ENCODE data around the gene FRZB. TPM values are rescaled to one million over a fixed set of nuclear protein-coding genes. Genes with fewer than 3 reads are reported as not detected.
"Not testable (repeated sequence)": the region's sequence is repeated elsewhere in the genome, so short reads cannot be mapped to it uniquely, and the experiment has no call there.

Gene FRZB
- total RNA-seq, 1 donor from 2014 or later: 46.5 TPM

DNA sequence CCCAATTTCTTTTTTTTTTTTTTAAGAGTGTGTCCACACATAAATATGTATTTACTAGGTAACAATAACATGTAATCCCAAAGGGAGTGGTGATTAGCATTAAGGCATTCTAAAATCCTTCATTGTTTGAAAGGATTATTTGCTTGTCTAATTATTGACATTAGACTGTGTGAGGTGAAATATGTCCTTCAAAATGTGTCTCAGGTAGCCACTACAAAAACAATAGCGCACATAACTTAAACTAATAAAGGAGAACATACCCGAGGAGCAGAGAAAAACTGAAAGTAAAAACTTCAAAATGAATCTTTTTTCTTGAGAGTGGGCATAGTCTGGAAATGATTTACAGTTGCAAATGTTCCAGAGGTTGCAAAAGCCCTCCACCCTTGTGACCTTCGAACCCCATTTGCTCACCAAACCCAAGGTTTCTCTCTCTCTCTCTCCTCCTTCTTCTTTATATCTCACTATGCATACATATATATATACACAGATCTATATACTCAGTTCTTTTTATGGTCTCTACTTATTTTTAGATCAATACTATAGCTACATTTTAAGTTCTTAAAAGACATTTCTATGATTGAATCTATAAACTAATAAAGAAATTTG is 24.4 kb upstream of the FRZB start:
- DNase-seq (ENCODE audit: low spot score): no peak

DNA sequence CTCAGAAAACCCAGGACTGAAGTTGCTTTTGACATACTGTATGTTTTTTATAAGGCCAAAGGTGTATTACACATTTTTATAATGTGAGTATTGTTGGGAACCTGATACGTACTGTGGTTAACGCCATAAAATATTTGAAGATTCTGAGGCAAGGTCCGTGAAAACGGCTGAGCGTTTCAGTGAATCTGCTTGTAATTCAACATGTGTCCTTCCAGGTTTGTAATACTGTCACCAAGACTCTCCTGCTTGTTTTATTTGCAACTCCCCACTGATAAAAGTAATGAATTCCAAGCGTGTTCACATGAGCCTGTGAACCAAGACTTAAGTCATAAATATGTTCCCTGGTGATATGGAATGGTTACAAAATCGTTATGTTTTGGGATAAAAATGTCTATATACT is 23.9 kb upstream of the FRZB start:
- no peak for DNase-seq (ENCODE audit: low spot score)

DNA sequence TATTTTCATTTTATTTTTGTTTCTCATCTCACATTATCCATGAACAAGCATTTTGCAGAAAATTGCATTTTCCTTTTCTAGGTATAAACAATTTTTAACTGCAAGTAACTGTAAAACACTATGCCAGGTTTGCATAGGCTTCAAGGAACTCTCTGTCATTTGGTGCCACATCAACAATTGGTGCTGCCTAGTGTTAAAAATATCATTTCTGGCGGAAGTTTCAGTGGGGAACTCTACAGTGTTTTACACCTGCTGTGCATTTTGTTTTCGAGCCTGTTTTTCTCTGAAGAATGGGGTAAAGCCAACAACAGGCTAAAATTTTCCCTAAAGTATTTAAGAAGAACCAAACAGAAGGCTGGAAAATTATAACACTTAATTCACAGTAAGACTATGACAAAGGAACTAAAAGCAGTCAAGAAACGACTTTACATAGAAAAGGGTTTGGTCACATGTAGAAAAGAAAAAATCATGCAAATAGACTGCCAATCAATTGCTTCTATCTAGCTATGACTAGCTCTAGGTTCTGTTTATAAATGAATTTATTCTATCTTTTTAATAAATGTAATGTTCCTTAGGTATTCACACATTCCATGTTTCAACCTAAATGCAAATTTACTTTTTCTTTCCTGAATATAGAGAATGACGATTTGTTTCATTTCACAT is 21.4 kb upstream of the FRZB start:
- no peak for DNase-seq (ENCODE audit: low spot score)

DNA sequence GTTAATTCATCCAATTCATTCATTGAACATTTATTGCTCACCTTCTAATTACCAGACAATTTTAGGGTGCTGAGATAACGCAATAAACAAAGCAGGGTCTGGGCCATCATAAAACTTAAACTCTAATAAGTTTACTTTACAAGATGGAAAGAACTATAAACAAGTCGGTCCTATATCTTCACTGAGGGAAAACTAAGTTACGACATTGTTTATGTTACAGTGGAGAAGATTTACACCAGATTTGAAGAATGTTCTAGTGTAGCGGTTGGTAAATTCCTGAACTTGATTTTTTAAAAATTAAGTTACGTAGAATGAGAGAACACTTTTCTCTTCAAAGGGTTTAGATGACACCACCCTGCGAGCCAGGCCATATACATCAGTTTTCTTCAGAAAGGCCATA is 20.7 kb upstream of the FRZB start:
- DNase-seq (ENCODE audit: low spot score): no peak

DNA sequence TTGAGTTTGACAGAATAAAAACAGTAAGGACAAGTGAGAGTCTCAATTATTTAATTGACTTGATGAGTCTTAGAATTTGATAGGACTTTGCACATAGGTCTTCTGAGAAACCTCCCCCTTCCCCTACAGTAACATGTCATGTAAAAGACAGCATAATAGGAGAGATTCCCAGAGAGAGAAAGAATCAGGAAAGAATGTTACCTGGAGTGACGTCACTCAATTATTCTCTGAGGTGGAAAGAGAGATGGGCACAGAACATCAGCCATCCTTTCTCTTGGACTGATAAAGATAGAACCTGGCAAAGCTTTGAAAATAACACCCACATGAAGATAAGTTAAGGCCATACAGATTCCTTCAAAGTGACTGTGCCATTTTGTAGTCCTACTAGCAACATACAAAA is 19.3 kb upstream of the FRZB start:
- no peak for DNase-seq (ENCODE audit: low spot score)

DNA sequence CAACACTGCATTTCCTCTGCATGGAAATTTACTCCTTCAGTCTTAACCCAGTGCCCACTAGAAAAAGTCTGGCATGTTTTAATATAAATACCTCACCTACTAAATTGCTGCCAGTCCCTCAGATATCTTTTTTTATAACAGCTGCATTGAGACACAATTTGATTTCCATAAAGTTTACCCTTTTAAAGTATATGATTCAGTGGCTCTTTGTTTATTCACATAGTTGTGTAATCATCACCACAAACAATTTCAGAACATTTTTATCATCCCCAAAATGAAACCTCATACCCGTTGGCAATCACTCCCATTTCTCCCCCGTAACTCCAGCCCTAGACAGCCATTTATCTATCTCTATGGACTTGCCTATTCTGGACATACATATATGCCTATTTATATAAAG is 17.0 kb upstream of the FRZB start:
- no peak for DNase-seq (ENCODE audit: low spot score)

DNA sequence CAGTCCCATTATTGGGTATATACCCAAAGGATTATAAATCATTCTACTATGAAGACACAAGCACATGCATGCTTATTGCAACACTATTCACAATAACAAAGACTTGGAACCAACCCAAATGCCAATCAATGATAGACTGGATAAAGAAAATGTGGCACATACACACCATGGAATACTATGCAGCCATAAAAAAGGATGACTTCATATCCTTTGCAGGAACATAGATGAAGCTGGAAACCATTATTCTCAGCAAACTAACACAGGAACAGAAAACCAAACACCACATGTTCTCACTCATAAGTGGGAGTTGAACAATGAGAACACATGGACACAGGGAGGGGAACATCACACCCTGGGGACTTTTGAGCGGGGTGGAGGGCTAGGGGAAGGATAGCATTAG is 13.7 kb upstream of the FRZB start:
- DNase-seq (ENCODE audit: low spot score): not testable (repeated sequence)

DNA sequence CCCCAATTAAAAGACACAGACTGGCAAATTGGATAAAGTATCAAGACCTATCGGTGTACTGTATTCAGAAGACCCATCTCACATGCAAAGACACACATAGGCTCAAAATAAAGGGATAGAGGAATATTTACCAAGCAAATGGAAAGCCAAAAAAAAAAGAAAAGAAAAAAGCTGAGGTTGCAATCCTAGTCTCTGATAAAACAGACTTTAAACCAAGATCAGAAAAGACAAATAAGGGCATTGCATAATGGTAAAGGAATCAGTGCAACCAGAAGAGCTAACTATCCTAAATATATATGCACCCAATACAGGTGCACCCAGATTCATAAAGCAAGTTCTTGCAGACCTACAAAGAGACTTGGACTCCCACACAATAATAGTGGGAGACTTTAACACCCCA is 10.2 kb upstream of the FRZB start:
- not testable (repeated sequence) for DNase-seq (ENCODE audit: low spot score)

DNA sequence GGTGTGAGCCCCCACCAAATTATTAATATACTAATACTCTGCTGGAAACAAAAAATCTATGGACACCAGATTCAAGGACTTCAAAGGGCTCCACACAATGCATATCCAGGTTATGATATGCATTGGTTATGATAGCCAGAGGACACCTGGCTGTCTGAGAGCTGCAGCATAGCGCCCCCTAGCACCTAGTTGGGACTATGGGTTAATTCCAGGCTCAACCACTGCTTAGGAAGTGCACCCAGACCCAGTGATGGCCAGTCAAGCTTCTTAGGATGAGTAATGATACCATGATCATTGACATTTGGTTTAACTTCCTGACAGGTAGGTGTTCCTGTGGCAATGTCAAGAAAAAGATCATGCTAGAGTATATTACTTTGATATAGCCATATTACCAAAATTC is 3.8 kb upstream of the FRZB start:
- DNase-seq (ENCODE audit: low spot score): no peak

DNA sequence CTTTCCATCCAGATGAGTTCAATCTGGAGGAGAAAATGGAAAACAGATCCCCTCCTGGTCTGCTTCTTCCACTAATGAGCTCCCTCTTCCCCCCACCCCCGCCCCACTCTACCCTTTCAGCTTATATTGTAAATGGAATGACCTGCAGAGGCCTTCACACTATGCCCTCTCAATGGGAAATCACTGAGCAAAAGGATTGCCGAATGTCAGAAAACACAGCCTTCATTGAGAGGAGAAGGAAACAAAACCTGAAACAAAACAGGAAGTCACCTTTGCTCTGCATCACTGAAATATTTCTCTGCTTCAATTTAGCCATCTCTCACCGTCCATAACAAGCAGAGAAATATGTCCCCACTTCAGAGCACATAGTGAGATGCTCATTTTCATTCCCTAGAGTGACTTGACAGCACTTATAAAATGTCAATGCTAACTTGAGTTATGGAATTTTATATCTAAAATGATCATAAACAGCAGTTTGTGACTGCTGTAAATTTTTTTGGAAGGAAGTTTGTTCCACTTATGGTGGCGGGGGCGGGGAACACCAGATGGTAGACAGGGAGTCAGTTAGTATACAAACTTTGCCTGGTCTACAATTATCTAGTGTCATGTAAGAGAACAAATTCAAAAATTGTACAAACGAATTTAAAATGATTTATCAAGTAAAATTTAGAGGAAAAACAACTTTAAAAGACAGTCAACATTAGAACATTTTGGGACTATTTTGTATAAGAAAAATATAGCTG is 1.8 kb upstream of the FRZB start:
- no peak for DNase-seq (ENCODE audit: low spot score)

DNA sequence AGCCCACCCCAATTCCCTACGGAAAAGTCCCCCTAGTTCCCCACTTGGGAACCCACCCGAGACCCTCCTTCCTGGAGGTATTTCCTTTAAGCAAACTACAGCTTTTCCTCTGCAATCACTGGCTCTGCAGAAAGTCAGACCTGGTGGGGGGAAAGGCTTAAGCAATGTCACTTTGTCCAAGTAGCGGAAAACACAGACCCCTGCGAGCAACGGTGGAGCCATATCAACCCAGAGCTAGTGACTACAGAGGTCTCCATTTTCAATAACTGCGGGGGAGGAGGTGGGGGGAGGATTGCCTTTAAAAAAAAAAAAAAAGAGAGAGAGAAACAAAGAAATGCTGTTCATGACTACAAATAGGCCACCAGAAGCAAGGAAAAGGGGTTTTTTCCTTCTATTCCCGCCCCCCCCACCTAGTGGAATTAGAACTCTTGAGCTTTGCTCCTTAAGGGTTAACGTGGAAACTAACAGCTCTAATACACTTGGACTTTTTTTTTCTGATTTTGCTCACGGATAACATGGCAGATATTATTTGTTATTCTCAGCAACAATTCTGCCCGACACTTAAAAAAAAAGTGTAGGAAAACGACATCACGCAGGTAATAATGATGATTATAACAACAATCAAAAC is 1.1 kb upstream of the FRZB start:
- no peak for DNase-seq (ENCODE audit: low spot score)

DNA sequence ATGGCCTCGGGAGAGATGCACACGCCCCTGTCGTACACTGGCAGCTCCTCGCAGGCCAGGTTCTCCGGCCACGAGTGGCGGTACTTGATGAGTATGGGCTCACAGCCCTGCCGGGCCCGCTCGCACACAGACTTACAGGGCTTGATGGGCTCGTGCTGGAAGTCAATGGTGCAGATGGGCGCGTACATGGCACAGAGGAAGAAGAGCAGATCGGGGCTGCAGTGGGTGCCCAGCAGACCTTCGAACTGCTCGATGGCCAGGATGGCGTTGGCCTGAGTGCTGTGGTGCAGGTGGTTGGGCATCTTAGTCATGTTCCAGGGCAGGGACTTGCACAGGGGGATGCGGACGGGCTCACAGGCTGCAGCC is 359 bp downstream of the FRZB start:
- DNase-seq (ENCODE audit: low spot score): no peak

DNA sequence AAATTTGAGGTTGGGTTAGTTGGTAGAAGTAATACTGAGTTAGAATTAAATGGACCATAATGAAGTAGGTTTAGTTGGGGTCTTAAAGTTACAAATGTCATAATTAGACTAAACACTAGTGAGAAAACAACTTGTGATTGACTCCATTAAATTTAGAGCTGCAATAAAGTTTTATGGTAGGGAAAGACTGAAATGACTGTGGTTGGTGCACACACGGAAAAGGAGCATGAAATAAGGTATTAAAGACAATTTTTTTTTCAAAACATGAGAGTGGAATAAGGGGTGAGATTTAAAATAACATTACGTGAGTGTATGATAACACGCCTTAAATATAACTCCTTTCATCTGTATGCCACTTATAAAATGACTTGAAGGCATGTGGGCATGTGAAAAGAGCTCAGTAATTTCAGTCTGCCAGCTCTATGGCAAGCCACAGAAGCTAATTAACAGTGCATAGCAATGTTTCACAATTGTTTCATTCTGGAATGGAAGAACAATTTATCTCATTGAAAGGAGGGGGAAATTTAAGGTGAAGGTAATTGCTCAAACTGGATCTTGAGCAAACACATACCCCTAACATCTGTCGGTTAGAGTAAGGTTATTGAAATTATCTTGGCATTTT is 1.4 kb downstream of the FRZB start:
- no peak for DNase-seq (ENCODE audit: low spot score)

DNA sequence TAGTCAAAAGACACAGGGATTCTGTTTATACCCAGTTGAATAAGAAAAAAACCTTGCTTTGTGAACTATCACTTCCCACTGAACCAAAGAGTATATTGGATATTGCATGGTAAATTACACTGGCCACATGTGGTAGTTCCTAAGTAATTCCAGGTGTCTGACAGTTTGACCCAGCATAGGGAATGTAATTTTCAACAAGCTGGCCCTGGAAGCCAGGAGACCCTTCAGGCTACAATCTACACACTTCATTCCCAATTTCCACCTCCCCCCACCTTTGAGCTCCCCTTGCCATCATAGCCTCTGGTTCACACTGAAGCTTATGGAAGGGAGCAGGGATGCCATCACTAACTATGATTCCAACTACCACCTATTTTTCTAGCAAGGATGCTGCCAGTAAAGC is 2.8 kb downstream of the FRZB start:
- DNase-seq (ENCODE audit: low spot score): no peak

DNA sequence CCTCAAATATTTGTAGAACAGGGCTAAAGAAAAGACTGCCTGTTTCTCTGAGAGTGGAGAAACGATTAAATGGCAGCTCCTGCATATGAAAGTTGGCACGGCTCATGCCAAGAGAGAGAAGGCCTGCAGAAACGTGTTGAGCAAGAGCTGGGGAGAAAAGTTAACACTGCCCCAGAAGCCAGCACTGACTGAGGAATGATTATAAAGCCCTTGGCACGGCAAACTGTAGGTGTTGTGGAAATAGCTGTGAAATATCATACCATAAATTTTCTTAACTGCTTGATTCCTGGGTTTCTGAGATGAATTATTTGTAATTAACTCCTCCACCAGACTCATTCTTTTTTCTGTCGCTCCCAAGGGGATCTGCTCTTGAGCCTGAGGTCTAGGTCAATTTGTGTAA is 4.3 kb downstream of the FRZB start:
- no peak for DNase-seq (ENCODE audit: low spot score)

DNA sequence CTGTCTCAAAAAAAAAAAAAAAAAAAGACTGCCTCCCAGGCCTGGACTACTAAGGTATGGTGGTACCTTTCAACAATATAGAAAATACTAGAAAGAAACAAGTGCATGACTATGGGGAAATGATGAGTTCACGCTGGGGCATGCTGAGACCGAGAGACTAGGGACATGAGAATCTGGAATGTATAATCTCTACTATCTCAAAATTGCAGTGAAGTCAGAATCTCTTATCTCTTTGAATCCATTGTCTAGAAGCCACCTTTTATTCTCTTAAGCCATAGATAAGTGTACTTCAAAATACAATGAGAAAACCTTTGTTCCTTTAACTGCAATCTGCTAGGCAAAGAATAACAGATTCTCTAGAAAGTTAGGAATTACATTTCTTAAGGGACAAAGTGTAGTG is 5.6 kb downstream of the FRZB start:
- no peak for DNase-seq (ENCODE audit: low spot score)

DNA sequence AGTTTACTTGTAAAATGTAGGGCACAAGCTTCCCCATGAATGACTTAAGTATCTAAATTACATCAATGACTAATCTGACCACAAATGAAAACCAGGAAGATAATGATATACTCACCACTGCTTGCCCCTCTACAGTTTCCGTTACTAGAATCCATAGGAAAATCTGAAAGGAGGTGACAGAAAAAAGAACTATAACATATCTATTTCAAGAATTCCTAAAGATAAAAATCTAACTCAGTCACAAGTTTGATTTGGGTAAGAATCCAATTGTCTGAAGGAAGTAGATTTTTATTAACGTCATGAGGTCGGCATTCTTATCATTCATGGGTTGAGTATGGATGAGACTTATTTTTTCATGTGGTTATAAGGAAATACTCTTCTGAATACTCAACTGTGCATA is 7.8 kb downstream of the FRZB start:
- DNase-seq (ENCODE audit: low spot score): no peak

DNA sequence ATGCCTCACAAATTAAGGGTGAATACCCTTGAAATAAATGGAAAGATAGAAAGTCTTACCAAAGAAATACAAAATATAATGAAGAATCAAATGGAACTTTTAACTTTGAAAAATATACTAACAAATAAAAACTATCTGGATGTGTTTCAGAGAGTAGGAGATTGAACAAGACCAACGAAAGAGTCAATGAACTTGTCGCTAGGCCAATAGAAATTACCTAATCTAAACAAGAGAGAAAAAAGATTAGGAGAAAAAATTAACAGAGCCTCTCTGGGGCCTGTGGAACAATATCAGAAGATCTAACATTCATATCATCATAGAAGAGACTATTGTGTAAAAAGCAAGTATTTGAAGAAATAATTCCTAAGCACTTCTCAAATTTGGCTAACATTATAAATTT is 11.1 kb downstream of the FRZB start:
- no peak for DNase-seq (ENCODE audit: low spot score)

DNA sequence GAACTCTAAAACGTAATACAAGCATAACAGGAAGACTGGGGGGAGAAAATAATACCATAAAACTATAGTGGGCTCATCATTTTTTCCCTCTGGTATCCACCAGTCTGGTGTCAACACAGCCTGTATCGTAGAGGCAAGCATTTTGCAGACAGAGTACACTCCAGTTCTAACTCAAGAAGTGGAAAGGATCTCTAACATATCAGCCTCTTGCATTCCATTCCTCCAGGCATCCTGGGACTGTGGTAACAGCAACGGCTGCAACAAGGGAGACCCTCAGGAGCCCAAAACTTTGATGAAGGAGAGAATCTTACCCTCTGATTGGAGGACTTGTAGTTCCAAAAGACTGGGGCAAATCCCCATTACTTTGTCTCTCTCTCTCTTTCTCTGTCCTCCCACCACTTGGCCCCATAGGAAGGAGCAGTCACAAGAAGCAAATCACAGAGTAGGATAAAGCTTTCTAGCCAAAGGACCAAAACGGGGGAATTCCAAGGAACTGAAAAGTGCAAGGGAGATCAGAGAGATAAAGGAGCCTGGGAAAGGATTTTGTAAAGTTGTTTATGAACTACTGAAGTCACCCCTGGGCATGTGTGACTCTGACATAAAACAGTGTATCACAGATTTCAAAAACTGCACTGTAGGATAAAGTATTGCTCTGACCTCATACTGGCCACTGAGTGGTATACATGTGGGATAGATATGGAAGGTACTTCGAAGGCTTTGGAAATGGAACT is 11.9 kb downstream of the FRZB start:
- DNase-seq (ENCODE audit: low spot score): no peak

DNA sequence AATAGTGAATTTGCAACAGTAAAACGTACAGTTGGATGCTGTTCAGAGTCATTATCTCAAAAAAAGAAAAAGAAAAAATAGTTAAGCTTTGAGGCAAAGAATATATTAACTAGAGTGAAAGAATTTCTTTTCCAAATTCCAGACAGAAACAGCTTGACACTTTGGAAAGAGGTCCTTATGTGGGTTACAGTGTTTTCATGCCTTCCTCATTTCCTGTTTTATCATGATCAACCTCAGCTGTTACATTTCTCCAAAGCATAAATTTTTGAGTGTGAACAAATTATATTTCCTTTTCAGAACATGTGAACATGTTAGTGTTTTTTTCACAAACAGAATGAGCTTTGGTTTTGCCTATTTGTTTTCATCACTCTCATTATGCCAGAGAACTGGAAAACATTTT is 13.6 kb downstream of the FRZB start:
- DNase-seq (ENCODE audit: low spot score): no peak

DNA sequence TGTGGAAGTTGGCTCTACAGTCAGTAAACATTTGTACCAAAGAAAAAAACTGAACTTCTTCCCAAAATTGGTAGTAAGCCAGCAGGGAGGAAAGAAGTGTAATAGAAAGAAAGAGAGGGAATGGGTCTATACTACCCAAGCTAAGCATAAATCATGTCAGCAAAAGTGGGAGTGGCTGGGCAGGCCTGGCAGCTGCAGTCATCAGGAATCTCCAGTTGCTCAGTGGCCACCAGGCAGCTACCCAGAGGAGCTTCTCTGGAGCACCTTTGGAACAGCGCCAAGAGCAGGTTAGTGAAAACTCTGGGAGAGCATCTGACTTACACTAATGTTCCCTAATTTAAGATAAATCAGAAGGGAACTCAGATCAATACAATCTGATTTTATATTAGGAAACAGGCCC is 14.3 kb downstream of the FRZB start:
- no peak for DNase-seq (ENCODE audit: low spot score)
